GM23248 (cell line): Measurements from ENCODE around the gene DMGDH. TPM values are rescaled to one million over a fixed set of nuclear protein-coding genes. Genes with fewer than 3 reads are reported as not detected.

ENCODE experiments used
- DNase-seq: peaks from one replicate; pipeline ENCODE4 v3.0.0-alpha.2; 2015
- H2AFZ ChIP-seq: fragments of 200-600 bp; sonication (generic); 2 replicates; pipeline ENCODE4 v1.6.1; 2016; ENCODE audit warnings: antibody characterized with exemption
- H3F3A ChIP-seq: fragments of 200-600 bp; sonication (generic); 2 replicates; pipeline ENCODE4 v1.6.1; 2016; ENCODE audit warnings: mild to moderate bottlenecking, antibody characterized with exemption, mixed run types; ENCODE audit not compliant: insufficient read depth
- H3K27ac ChIP-seq: fragments of 200-600 bp; sonication (generic); 2 replicates; pipeline ENCODE4 v1.5.1; 2016; ENCODE audit warnings: mild to moderate bottlenecking
- H3K27me3 ChIP-seq: fragments of 200-600 bp; sonication (generic); replicated peaks from 2 replicates; pipeline ENCODE4 v1.6.1; 2016; ENCODE audit warnings: mild to moderate bottlenecking; ENCODE audit not compliant: insufficient read depth
- H3K36me3 ChIP-seq: fragments of 200-600 bp; sonication (generic); 2 replicates; pipeline ENCODE4 v1.6.1; 2016; ENCODE audit warnings: low read depth, mild to moderate bottlenecking
- H3K4me1 ChIP-seq: fragments of 200-600 bp; sonication (generic); 2 replicates; pipeline ENCODE4 v1.6.1; 2016; ENCODE audit warnings: mild to moderate bottlenecking; ENCODE audit not compliant: insufficient read depth
- H3K4me2 ChIP-seq: fragments of 200-600 bp; sonication (generic); one replicate; pipeline ENCODE4 v1.6.1; 2016; ENCODE audit warnings: mild to moderate bottlenecking; ENCODE audit not compliant: unreplicated experiment
- H3K4me3 ChIP-seq: fragments of 200-600 bp; sonication (generic); 2 replicates; pipeline ENCODE4 v1.5.1; 2016; ENCODE audit warnings: mild to moderate bottlenecking
- H3K79me2 ChIP-seq: fragments of 200-600 bp; sonication (generic); 2 replicates; pipeline ENCODE4 v1.6.1; 2016; ENCODE audit warnings: mild to moderate bottlenecking; ENCODE audit not compliant: insufficient read depth
- H3K9ac ChIP-seq: fragments of 200-600 bp; sonication (generic); 2 replicates; pipeline ENCODE4 v1.6.1; 2016; ENCODE audit warnings: mild to moderate bottlenecking
- H3K9me2 ChIP-seq: fragments of 200-600 bp; sonication (generic); 2 replicates; pipeline ENCODE4 v1.6.1; 2016; ENCODE audit warnings: mixed run types, mild to moderate bottlenecking, moderate library complexity; ENCODE audit not compliant: insufficient read depth
- H3K9me3 ChIP-seq: fragments of 200-600 bp; sonication (generic); one replicate; pipeline ENCODE4 v1.6.1; 2017; ENCODE audit warnings: low read depth
- H4K20me1 ChIP-seq: fragments of 200-600 bp; sonication (generic); 2 replicates; pipeline ENCODE4 v1.6.0; 2016; ENCODE audit not compliant: insufficient read depth
- EZH2 ChIP-seq: fragments of 200-600 bp; sonication (generic); IDR thresholded peaks from 2 replicates; pipeline ENCODE4 v1.6.1; 2018; ENCODE audit warnings: antibody characterized with exemption, mild to moderate bottlenecking; ENCODE audit not compliant: insufficient read depth, poor library complexity, severe bottlenecking
- EZH2phosphoT487 ChIP-seq: fragments of 200-600 bp; sonication (generic); IDR thresholded peaks from 2 replicates; pipeline ENCODE4 v1.6.1; 2018; ENCODE audit warnings: antibody characterized with exemption, moderate library complexity, mild to moderate bottlenecking, low read depth; ENCODE audit not compliant: insufficient read depth
- WGBS, 2 experiments: methylation state at CpG; one replicate each; pipeline ENCODE4 v1.1.6; 2015 to 2017; ENCODE audit warnings: low lambda C conversion rate in 2 of 2, low coverage in 1 of 2; ENCODE audit errors: missing lambda C conversion rate in 2 of 2; 5-methylcytosine and 5-hydroxymethylcytosine counted together
- in situ Hi-C: fragments of 300-500 bp; cut with MboI; formaldehyde crosslinking; loops from 2 replicates; pipeline ENCODE4 v1.15.0; 2020
- polyA plus RNA-seq: library from polyadenylated mRNA; unstranded; fragments of >200 nt; fragmentation: Nextera tagmentation; extraction: Ambion mirVana; gene quantifications from 2 replicates; pipeline ENCODE4 v1.2.1, GENCODE V29; 2016
- total RNA-seq: library from RNA; depleted of rRNA; stranded (reverse); fragments of >200 nt; shearing (Covaris generic); gene quantifications from 2 replicates; pipeline ENCODE4 v1.2.3, GENCODE V29; 2014

DMGDH gene
- total and polyA plus RNA-seq, 2 experiments from 2014 or later = 1.5 to 1.6 TPM

GRCh38 chr5:79025054-79025472 lies 44.4 kb downstream of the DMGDH start:
- TF ChIP-seq EZH2phosphoT487 (no peak), EZH2 (no peak)
- H3K9ac ChIP-seq = peak overlapping the region; percentile 43; the same call in 1 of the 2 replicates
- H3K27ac ChIP-seq = no peak overlapping the region
- in situ Hi-C loops = loop anchor here (10.0 kb wide), 1 partner anchor 110 kb away; no protein-coding TSS in a partner anchor
- no peaks in the 10 kb centered on the region for H3K9me2 ChIP-seq
- no peaks in the 10 kb centered on the region for H4K20me1 ChIP-seq
- no peaks in the 10 kb centered on the region for H3K79me2 ChIP-seq
- peak overlapping the region; percentile 82 for H3K4me2 ChIP-seq
- H3K4me3 ChIP-seq = peak overlapping the region; percentile 63
- peak; percentile 74 for DNase-seq
- H2AFZ ChIP-seq = peak overlapping the region; percentile 93
- no peaks in the 10 kb centered on the region; the same call in 1 of the 2 replicates for H3F3A ChIP-seq
- H3K9me3 ChIP-seq = no peaks in the 10 kb centered on the region
- H3K27me3 ChIP-seq = no peaks in the 10 kb centered on the region
- 8 to 10% methylated on average over 13 of the region's 13 CpGs for WGBS, 2 experiments
- H3K36me3 ChIP-seq = no peaks in the 10 kb centered on the region
- peaks cover 16% of the 10 kb centered on the region; the same call in 1 of the 2 replicates for H3K4me1 ChIP-seq

DNA sequence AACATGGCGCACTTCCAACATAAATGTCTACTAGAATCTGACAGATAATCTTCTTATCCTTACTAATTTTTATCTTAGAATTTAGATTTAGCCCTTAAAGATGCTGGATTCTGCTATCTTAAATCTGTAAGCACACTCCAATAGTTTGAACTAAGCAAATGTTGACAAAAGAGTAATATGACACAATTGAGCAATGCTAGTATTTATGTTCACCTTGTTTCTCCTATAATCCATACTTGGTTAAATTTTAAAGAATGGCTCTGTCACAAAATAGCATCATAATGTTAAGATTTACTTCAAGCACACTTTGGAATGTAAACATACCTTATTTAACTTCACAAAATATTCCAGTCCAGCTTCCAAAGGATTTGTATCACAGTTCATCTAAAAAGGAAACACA lies 45.5 kb downstream of the DMGDH start:
- no peak overlapping the region for H3K4me2 ChIP-seq
- H2AFZ ChIP-seq = no peak overlapping the region
- no peaks in the 10 kb centered on the region for H3K36me3 ChIP-seq
- H3K27me3 ChIP-seq = no peaks in the 10 kb centered on the region
- peaks cover 18% of the 10 kb centered on the region; the same call in 1 of the 2 replicates for H3K4me1 ChIP-seq
- no peak overlapping the region for H3K27ac ChIP-seq
- H3K79me2 ChIP-seq = no peaks in the 10 kb centered on the region
- H3K9me3 ChIP-seq = no peaks in the 10 kb centered on the region
- 94 to 100% methylated on average over 1 of the region's 1 CpG for WGBS, 2 experiments
- no peaks in the 10 kb centered on the region for H3K9me2 ChIP-seq
- H3K9ac ChIP-seq = no peak overlapping the region
- no peak for DNase-seq
- no peak overlapping the region for H3K4me3 ChIP-seq
- no peaks in the 10 kb centered on the region for H4K20me1 ChIP-seq
- in situ Hi-C loops = loop anchor here (10.0 kb wide), 1 partner anchor 111 kb away; no protein-coding TSS in a partner anchor
- H3F3A ChIP-seq = no peaks in the 10 kb centered on the region; the same call in 1 of the 2 replicates
- TF ChIP-seq EZH2 (no peak), EZH2phosphoT487 (no peak)

GRCh38 chr5:79023348-79023747 lies 46.1 kb downstream of the DMGDH start:
- H2AFZ ChIP-seq = no peak overlapping the region

DNA sequence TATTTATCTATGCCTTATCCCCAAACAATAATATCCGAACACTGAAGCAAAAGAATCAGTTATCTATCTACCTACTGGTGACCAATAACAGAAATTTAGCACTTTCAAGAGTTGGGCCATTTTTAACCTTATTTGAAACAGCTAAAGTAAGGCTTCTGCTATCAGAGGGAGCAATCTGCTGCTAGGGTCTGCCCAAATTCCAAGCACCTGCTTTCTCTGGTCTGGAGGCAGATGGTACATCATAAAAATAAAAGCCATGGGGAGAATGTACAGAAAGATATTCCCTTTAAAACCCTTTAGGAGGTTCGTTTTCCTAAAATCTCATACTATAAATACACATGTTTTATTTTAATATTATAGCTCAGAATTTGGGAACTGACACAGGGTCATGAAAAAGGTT lies 46.7 kb downstream of the DMGDH start:
- in situ Hi-C loops = loop anchor here (10.0 kb wide), 1 partner anchor 112 kb away; no protein-coding TSS in a partner anchor
- Histone ChIP-seq H3K4me3 (no peak overlapping the region), H3K9me3 (no peaks in the 10 kb centered on the region), H3K9me2 (no peaks in the 10 kb centered on the region), H3K9ac (no peak overlapping the region), H3K4me2 (no peak overlapping the region), H3F3A (no peaks in the 10 kb centered on the region; the same call in 1 of the 2 replicates), H3K79me2 (no peaks in the 10 kb centered on the region), H3K36me3 (no peaks in the 10 kb centered on the region), H3K27me3 (no peaks in the 10 kb centered on the region), H4K20me1 (no peaks in the 10 kb centered on the region), H3K27ac (no peak overlapping the region), H3K4me1 (peaks cover 18% of the 10 kb centered on the region; the same call in 1 of the 2 replicates), H2AFZ (no peak overlapping the region)
- TF ChIP-seq EZH2phosphoT487 = no peak
- no peak for TF ChIP-seq EZH2
- WGBS, 2 experiments = 74 to 75% methylated on average over 2 of the region's 2 CpGs
- DNase-seq = no peak

More at GRCh38 chr5:79023348-79023747, 46.1 kb downstream of the DMGDH start:
- in situ Hi-C loops = loop anchor here (10.0 kb wide), 1 partner anchor 111 kb away; no protein-coding TSS in a partner anchor
- Histone ChIP-seq H3K9ac (no peak overlapping the region), H3K27me3 (no peaks in the 10 kb centered on the region), H3K9me3 (no peaks in the 10 kb centered on the region), H3K4me1 (peaks cover 18% of the 10 kb centered on the region; the same call in 1 of the 2 replicates), H3F3A (no peaks in the 10 kb centered on the region; the same call in 1 of the 2 replicates), H3K9me2 (no peaks in the 10 kb centered on the region), H3K79me2 (no peaks in the 10 kb centered on the region), H4K20me1 (no peaks in the 10 kb centered on the region), H3K27ac (no peak overlapping the region), H3K36me3 (no peaks in the 10 kb centered on the region), H3K4me2 (no peak overlapping the region), H3K4me3 (no peak overlapping the region)
- no peak for TF ChIP-seq EZH2
- no peak for TF ChIP-seq EZH2phosphoT487
- no peak for DNase-seq
- WGBS, 2 experiments = 43 to 63% methylated on average over 1 of the region's 1 CpG
